ENCODE results near the gene SUGP1. TPM values are rescaled to one million over a fixed set of nuclear protein-coding genes. Genes with fewer than 3 reads are reported as not detected.
"Not testable (repeated sequence)": the region's sequence is repeated elsewhere in the genome, so short reads cannot be mapped to it uniquely, and the experiment has no call there.

SUGP1 gene
- total RNA-seq, 1 donor from 2014 or later = 73.2 TPM

DNA sequence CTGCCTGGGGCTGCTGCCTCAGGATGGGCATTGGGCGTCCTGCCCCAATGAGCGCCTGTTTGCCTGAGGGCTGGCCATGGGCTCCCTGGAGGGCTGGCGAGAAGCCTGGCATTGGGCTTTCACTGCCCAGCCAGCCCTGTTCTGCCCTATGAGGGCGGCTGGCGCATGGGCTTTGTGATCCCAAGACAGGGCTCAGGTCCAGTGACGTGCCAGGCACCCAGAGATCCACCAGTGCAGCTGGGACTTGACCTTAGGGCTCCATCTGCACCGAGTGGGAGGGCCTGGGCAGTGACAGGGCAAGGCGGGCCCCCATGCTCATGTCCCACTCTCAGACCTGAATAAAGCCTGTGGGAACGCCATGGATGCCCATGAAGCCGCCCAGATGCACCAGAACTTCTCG, 34.6 kb upstream of the SUGP1 start:
- Mint-ChIP-seq H3K36me3 (ENCODE audit: low read depth, unreplicated experiment) (peaks cover 19% of the 10 kb centered on the region), H3K27me3 (ENCODE audit: unreplicated experiment) (peaks cover 5% of the 10 kb centered on the region), H3K4me1 (ENCODE audit: unreplicated experiment) (peaks cover 11% of the 10 kb centered on the region), H3K27ac (ENCODE audit: unreplicated experiment) (no peak overlapping the region), H3K4me3 (ENCODE audit: unreplicated experiment) (no peak overlapping the region), H3K9me3 (ENCODE audit: unreplicated experiment) (no peaks in the 10 kb centered on the region)
- DNase-seq (ENCODE audit: low spot score) = no peak
- TF ChIP-seq, protein P1, sequence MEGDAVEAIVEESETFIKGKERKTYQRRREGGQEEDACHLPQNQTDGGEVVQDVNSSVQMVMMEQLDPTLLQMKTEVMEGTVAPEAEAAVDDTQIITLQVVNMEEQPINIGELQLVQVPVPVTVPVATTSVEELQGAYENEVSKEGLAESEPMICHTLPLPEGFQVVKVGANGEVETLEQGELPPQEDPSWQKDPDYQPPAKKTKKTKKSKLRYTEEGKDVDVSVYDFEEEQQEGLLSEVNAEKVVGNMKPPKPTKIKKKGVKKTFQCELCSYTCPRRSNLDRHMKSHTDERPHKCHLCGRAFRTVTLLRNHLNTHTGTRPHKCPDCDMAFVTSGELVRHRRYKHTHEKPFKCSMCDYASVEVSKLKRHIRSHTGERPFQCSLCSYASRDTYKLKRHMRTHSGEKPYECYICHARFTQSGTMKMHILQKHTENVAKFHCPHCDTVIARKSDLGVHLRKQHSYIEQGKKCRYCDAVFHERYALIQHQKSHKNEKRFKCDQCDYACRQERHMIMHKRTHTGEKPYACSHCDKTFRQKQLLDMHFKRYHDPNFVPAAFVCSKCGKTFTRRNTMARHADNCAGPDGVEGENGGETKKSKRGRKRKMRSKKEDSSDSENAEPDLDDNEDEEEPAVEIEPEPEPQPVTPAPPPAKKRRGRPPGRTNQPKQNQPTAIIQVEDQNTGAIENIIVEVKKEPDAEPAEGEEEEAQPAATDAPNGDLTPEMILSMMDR (IDR thresholded peaks at IDR 0.05; ENCODE audit: unreplicated experiment) = no peak

DNA sequence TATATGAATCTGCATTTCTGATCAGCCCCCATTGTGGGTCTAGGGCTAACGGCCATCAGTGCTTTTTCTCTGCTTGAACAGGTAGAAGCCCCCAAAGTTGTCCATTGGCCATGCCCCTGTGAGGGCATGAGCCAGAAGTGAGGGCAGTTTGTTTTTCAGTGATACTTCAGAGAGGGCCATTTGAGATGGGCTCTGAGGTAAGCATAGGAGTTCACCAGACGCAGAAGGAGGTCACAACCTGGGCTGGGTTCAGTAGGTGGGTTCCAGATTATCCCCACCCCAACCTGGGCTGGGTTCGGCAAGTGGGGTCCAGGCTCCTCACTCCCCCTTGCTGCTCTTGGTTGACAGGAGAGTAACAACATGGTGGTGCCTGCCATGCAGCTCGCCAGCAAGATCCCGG, 33.7 kb upstream of the SUGP1 start:
- DNase-seq (ENCODE audit: low spot score) = no peak
- H3K27ac Mint-ChIP-seq (ENCODE audit: unreplicated experiment) = no peak overlapping the region
- H3K27me3 Mint-ChIP-seq (ENCODE audit: unreplicated experiment) = peaks cover 5% of the 10 kb centered on the region
- peaks cover 11% of the 10 kb centered on the region for H3K4me1 Mint-ChIP-seq (ENCODE audit: unreplicated experiment)
- peaks cover 19% of the 10 kb centered on the region for H3K36me3 Mint-ChIP-seq (ENCODE audit: low read depth, unreplicated experiment)
- peak overlapping the region; percentile 14 for H3K4me3 Mint-ChIP-seq (ENCODE audit: unreplicated experiment)
- no peaks in the 10 kb centered on the region for H3K9me3 Mint-ChIP-seq (ENCODE audit: unreplicated experiment)
- TF ChIP-seq, protein P1 (IDR thresholded peaks at IDR 0.05; ENCODE audit: unreplicated experiment) = no peak

DNA sequence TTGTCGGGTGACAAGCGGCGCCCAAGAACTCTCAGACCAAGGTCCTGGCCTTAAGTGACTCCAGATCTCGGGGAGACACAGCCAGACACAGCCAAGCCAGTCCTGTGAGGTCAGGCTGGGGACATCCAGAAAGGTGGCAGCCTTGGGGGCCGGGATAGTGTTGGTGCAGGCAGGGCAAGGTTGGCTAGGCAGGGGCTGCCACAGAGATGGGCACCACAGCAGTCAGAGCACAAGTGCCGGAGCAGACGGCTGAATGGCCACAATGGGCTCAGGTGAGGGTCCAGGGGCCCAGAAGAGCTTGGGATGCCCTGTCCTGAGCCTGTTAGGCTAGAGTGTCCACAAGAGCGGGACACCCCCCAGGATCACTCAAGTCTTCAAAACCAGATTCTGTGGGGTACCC, 32.5 kb upstream of the SUGP1 start:
- DNase-seq (ENCODE audit: low spot score) = no peak
- Mint-ChIP-seq H3K27me3 (ENCODE audit: unreplicated experiment) (peaks cover 4% of the 10 kb centered on the region), H3K4me3 (ENCODE audit: unreplicated experiment) (peak overlapping the region; percentile 68), H3K9me3 (ENCODE audit: unreplicated experiment) (no peaks in the 10 kb centered on the region), H3K36me3 (ENCODE audit: low read depth, unreplicated experiment) (peaks cover 24% of the 10 kb centered on the region), H3K27ac (ENCODE audit: unreplicated experiment) (no peak overlapping the region), H3K4me1 (ENCODE audit: unreplicated experiment) (peaks cover 5% of the 10 kb centered on the region)
- TF ChIP-seq, protein P1 (IDR thresholded peaks at IDR 0.05; ENCODE audit: unreplicated experiment) = no peak

DNA sequence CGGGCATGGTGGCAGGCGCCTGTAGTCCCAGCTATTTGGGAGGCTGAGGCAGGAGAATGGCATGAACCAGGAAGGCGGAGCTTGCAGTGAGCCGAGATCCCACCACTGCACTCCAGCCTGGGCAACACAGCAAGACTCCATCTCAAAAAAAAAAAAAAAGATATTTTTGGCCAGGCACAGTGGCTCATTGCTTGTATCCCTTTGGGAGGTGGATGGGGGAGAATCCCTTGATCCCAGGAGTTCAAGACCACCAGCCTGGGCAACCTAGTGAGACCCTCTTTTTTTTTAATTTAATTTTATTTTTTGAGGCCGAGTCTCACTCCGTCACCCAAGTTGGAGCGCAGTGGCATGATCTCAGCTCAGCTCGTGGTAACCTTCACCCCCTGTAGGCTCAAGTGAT, 30.4 kb upstream of the SUGP1 start:
- not testable (repeated sequence) for H3K9me3 Mint-ChIP-seq (ENCODE audit: unreplicated experiment); H3K27ac Mint-ChIP-seq (ENCODE audit: unreplicated experiment); DNase-seq (ENCODE audit: low spot score); H3K4me3 Mint-ChIP-seq (ENCODE audit: unreplicated experiment); H3K27me3 Mint-ChIP-seq (ENCODE audit: unreplicated experiment); H3K4me1 Mint-ChIP-seq (ENCODE audit: unreplicated experiment)
- H3K36me3 Mint-ChIP-seq (ENCODE audit: low read depth, unreplicated experiment) = peaks cover 33% of the 10 kb centered on the region

DNA sequence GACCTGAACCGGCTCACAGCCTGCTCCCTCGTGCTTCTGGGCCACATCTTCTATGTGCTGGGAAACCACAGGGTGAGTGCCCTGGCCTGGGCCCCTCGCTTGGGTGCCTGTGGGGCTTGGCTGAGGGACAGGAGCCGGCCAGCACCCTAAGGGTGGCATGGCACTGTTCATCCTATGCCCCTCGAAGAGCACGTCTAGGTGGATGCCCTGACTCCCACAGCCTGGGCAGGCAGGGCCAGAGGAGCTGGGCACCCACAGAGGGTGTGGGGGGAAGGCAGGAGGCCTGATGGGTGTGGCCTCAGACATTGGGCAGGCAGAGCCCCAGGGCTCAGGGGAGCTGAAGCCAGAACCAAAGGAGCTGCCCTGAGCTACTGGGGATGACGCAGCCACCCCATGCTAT, 29.1 kb upstream of the SUGP1 start:
- Mint-ChIP-seq H3K9me3 (ENCODE audit: unreplicated experiment) (no peaks in the 10 kb centered on the region), H3K4me3 (ENCODE audit: unreplicated experiment) (no peak overlapping the region), H3K36me3 (ENCODE audit: low read depth, unreplicated experiment) (peaks cover 40% of the 10 kb centered on the region), H3K4me1 (ENCODE audit: unreplicated experiment) (no peaks in the 10 kb centered on the region), H3K27ac (ENCODE audit: unreplicated experiment) (no peak overlapping the region), H3K27me3 (ENCODE audit: unreplicated experiment) (peaks cover 5% of the 10 kb centered on the region)
- TF ChIP-seq, protein P1 (IDR thresholded peaks at IDR 0.05; ENCODE audit: unreplicated experiment) = no peak
- DNase-seq (ENCODE audit: low spot score) = no peak

DNA sequence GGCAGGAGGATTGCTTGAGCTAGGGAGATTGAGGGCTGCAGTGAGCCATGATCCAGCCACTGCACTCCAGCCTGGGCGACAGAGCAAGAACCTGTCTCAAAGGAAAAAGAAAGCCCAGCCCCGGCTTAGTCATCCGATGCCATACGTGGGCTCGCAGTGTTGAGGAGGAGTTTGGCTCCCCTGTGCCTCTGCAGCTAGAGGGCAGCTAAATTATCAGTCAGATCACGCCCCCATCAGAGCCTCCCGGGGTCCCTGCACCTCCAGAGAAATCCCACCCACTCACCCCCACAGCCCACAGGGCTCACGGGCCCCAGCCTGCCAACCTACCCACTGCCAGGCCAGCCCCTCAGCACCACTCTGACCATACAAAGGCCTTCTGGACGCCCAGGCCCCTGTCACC, 28.0 kb upstream of the SUGP1 start:
- TF ChIP-seq, protein P1 (IDR thresholded peaks at IDR 0.05; ENCODE audit: unreplicated experiment) = no peak
- Mint-ChIP-seq H3K9me3 (ENCODE audit: unreplicated experiment) (no peaks in the 10 kb centered on the region), H3K27ac (ENCODE audit: unreplicated experiment) (no peak overlapping the region), H3K4me3 (ENCODE audit: unreplicated experiment) (no peak overlapping the region), H3K27me3 (ENCODE audit: unreplicated experiment) (peaks cover 5% of the 10 kb centered on the region), H3K4me1 (ENCODE audit: unreplicated experiment) (no peaks in the 10 kb centered on the region), H3K36me3 (ENCODE audit: low read depth, unreplicated experiment) (peaks cover 32% of the 10 kb centered on the region)
- no peak for DNase-seq (ENCODE audit: low spot score)

Measured in endothelial cell (in vitro differentiated cells).